Measurements from ENCODE around the gene EPS8L2. TPM values are rescaled to one million over a fixed set of nuclear protein-coding genes. Genes with fewer than 3 reads are reported as not detected.

Gene EPS8L2
- total and polyA plus RNA-seq, 9 of the 15 experiments (the other 6 are each of a cell fraction or from before 2014, with no cell fraction given): 0.75 to 17.0 (median 3.7) TPM

DNA sequence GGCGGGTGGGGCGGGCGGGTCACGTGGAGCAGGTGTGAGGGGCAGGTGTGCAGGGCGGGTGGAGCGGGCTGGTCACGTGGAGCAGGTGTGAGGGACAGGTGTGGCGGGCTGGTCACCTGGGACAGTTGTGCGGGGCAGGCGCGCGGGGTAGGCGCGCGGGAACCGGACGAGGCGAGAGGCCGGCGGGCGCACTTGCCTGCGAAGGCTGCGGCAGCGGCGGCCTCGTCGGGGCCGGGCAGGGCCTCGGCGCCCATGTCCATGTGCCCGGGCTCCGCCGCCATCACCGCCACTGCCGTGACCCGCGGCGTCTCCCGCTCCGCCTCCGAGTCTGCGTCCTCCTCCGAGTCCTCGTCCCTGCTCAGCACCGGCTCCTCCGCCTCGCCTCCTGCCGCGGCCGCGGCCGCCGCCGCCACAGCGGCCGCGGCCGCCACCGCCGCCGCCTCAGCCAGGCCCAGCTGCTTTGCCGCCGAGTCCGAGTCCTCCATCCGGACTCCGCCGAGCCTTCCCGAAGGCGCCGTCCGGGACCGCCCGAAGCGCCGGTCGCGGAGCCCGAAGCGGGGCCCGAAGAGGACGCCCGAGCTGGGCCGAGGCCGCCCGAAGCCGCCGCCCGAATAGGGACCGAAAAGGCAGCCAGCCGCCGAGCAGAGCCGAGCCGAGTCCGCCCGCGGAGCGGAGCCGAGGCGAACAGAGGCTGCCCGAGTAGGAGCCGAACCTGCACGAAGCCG, 11.3 kb upstream of the EPS8L2 start, which contains the start of gene DEAF1 (continued):
- TF ChIP-seq, protein P1, sequence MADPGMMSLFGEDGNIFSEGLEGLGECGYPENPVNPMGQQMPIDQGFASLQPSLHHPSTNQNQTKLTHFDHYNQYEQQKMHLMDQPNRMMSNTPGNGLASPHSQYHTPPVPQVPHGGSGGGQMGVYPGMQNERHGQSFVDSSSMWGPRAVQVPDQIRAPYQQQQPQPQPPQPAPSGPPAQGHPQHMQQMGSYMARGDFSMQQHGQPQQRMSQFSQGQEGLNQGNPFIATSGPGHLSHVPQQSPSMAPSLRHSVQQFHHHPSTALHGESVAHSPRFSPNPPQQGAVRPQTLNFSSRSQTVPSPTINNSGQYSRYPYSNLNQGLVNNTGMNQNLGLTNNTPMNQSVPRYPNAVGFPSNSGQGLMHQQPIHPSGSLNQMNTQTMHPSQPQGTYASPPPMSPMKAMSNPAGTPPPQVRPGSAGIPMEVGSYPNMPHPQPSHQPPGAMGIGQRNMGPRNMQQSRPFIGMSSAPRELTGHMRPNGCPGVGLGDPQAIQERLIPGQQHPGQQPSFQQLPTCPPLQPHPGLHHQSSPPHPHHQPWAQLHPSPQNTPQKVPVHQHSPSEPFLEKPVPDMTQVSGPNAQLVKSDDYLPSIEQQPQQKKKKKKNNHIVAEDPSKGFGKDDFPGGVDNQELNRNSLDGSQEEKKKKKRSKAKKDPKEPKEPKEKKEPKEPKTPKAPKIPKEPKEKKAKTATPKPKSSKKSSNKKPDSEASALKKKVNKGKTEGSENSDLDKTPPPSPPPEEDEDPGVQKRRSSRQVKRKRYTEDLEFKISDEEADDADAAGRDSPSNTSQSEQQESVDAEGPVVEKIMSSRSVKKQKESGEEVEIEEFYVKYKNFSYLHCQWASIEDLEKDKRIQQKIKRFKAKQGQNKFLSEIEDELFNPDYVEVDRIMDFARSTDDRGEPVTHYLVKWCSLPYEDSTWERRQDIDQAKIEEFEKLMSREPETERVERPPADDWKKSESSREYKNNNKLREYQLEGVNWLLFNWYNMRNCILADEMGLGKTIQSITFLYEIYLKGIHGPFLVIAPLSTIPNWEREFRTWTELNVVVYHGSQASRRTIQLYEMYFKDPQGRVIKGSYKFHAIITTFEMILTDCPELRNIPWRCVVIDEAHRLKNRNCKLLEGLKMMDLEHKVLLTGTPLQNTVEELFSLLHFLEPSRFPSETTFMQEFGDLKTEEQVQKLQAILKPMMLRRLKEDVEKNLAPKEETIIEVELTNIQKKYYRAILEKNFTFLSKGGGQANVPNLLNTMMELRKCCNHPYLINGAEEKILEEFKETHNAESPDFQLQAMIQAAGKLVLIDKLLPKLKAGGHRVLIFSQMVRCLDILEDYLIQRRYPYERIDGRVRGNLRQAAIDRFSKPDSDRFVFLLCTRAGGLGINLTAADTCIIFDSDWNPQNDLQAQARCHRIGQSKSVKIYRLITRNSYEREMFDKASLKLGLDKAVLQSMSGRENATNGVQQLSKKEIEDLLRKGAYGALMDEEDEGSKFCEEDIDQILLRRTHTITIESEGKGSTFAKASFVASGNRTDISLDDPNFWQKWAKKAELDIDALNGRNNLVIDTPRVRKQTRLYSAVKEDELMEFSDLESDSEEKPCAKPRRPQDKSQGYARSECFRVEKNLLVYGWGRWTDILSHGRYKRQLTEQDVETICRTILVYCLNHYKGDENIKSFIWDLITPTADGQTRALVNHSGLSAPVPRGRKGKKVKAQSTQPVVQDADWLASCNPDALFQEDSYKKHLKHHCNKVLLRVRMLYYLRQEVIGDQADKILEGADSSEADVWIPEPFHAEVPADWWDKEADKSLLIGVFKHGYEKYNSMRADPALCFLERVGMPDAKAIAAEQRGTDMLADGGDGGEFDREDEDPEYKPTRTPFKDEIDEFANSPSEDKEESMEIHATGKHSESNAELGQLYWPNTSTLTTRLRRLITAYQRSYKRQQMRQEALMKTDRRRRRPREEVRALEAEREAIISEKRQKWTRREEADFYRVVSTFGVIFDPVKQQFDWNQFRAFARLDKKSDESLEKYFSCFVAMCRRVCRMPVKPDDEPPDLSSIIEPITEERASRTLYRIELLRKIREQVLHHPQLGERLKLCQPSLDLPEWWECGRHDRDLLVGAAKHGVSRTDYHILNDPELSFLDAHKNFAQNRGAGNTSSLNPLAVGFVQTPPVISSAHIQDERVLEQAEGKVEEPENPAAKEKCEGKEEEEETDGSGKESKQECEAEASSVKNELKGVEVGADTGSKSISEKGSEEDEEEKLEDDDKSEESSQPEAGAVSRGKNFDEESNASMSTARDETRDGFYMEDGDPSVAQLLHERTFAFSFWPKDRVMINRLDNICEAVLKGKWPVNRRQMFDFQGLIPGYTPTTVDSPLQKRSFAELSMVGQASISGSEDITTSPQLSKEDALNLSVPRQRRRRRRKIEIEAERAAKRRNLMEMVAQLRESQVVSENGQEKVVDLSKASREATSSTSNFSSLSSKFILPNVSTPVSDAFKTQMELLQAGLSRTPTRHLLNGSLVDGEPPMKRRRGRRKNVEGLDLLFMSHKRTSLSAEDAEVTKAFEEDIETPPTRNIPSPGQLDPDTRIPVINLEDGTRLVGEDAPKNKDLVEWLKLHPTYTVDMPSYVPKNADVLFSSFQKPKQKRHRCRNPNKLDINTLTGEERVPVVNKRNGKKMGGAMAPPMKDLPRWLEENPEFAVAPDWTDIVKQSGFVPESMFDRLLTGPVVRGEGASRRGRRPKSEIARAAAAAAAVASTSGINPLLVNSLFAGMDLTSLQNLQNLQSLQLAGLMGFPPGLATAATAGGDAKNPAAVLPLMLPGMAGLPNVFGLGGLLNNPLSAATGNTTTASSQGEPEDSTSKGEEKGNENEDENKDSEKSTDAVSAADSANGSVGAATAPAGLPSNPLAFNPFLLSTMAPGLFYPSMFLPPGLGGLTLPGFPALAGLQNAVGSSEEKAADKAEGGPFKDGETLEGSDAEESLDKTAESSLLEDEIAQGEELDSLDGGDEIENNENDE (IDR thresholded peaks at IDR 0.05; ENCODE audit: low read depth, low read length): no peak
- TF ChIP-seq CTBP1 (IDR thresholded peaks at IDR 0.05; ENCODE audit: borderline replicate concordance) (no peak), NFATC3 (IDR thresholded peaks at IDR 0.05) (no peak), CSDE1 (IDR thresholded peaks at IDR 0.05) (no peak), ZNF134 (CRISPR knock-in tag; conservative IDR thresholded peaks at IDR 0.05) (no peak), HDAC2 (IDR thresholded peaks at IDR 0.05) (no peak), ZNF311 (CRISPR knock-in tag; IDR thresholded peaks at IDR 0.05) (no peak), FOXP1 (CRISPR knock-in tag; IDR thresholded peaks at IDR 0.05) (peak; percentile 86), POLR2H (tag; IDR thresholded peaks at IDR 0.05; ENCODE audit: low read depth) (no peak), U2AF2 (optimal IDR thresholded peaks at IDR 0.05; ENCODE audit: low read depth, low read length) (no peak), ZKSCAN1 (IDR thresholded peaks at IDR 0.05; ENCODE audit: low read depth, low read length) (no peak), ZFP30 (CRISPR knock-in tag; IDR thresholded peaks at IDR 0.05; ENCODE audit: borderline replicate concordance) (no peak)
